Urinary bladder (tissue), 4 donors: ENCODE data around the gene ASB16. TPM values are rescaled to one million over a fixed set of nuclear protein-coding genes. Genes with fewer than 3 reads are reported as not detected.

Experiments
- DNase-seq: peaks from one replicate; pipeline ENCODE4 v3.0.0-alpha.2; 2015; ENCODE audit errors: extremely low spot score
- H3K27ac ChIP-seq: one replicate; pipeline ENCODE4 v1.5.1; 2013; ENCODE audit warnings: low read depth, mild to moderate bottlenecking, moderate library complexity
- H3K36me3 ChIP-seq: one replicate; pipeline ENCODE4 v1.6.1; 2013; ENCODE audit warnings: mild to moderate bottlenecking, moderate library complexity; ENCODE audit not compliant: insufficient read depth
- H3K4me1 ChIP-seq: one replicate; pipeline ENCODE4 v1.6.1; 2013; ENCODE audit warnings: mild to moderate bottlenecking, moderate library complexity; ENCODE audit not compliant: insufficient read depth
- H3K4me3 ChIP-seq: one replicate; pipeline ENCODE4 v1.5.1; 2013; ENCODE audit warnings: low read depth, low read length
- WGBS: extraction: QIAGEN DNeasy Blood & Tissue Kit; methylation state at CpG from one replicate; pipeline ENCODE4 v1.1.7; 2013; 5-methylcytosine and 5-hydroxymethylcytosine counted together
- polyA plus RNA-seq: library from polyadenylated mRNA; stranded (reverse); fragments of 200-250 nt; gene quantifications from one replicate; pipeline ENCODE4 v1.2.3, GENCODE V29; 2013
- total RNA-seq: library from RNA; depleted of rRNA; stranded (reverse); fragments of >200 nt; gene quantifications from one replicate; pipeline ENCODE4 v1.2.3, GENCODE V29; 2014
- donor health status: healthy with polysubstance abuse.
- donor health status: healthy.

ASB16 gene
- total and polyA plus RNA-seq, 2 donors, result 0.69 to 1.2 TPM

DNA sequence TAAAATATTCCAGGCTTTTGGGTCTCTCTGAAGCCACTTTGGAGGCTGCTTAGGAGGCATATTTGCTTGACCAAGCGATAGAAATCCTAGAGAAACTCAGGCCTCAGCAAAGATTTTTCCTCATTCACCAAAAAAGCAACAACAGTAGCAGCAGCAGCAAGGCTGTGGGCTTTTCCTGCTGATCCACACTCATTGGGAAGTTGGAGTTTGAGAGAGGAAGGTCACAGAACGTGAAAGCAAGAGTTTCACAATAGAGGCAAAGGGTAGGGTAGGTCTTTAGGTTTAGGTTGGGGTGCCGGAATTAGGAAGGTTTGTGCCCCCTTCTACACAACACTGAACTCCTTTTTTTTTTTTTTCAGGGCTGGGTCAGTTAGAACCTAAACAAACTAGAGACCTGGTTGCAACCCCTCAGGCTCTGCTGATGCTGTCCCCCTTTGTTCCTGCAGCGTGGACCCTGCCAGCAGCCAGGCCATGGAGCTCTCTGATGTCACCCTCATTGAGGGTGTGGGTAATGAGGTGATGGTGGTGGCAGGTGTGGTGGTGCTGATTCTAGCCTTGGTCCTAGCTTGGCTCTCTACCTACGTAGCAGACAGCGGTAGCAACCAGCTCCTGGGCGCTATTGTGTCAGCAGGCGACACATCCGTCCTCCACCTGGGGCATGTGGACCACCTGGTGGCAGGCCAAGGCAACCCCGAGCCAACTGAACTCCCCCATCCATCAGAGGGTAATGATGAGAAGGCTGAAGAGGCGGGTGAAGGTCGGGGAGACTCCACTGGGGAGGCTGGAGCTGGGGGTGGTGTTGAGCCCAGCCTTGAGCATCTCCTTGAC is 18.3 kb downstream of the ASB16 start:
- no peak for DNase-seq
- Histone ChIP-seq H3K4me3 (no peak overlapping the region), H3K36me3 (peaks cover 3% of the 10 kb centered on the region), H3K4me1 (no peaks in the 10 kb centered on the region), H3K27ac (no peak overlapping the region)
- 88% methylated on average over 12 of the region's 12 CpGs for WGBS

GRCh38 chr17:44190481-44190880 is 20.0 kb downstream of the ASB16 start:
- whole genome bisulfite sequencing, result 89% methylated on average over 10 of the region's 10 CpGs
- H3K36me3 ChIP-seq, result peaks cover 3% of the 10 kb centered on the region

GRCh38 chr17:44191369-44191768 is 20.9 kb downstream of the ASB16 start:
- DNase-seq, result no peak
- Histone ChIP-seq H3K4me1 (no peaks in the 10 kb centered on the region), H3K4me3 (no peak overlapping the region), H3K27ac (no peak overlapping the region), H3K36me3 (peaks cover 3% of the 10 kb centered on the region)
- 62% methylated on average over 5 of the region's 5 CpGs for WGBS

More at GRCh38 chr17:44190481-44190880, 20.0 kb downstream of the ASB16 start:
- Histone ChIP-seq H3K4me1 (no peaks in the 10 kb centered on the region), H3K4me3 (no peak overlapping the region), H3K27ac (no peak overlapping the region)
- DNase-seq, result no peak

GRCh38 chr17:44191941-44192496 is 21.5 kb downstream of the ASB16 start:
- H3K36me3 ChIP-seq, result peaks cover 3% of the 10 kb centered on the region
- H3K27ac ChIP-seq, result no peak overlapping the region
- no peak for DNase-seq
- no peaks in the 10 kb centered on the region for H3K4me1 ChIP-seq
- H3K4me3 ChIP-seq, result no peak overlapping the region
- 60% methylated on average over 7 of the region's 7 CpGs for whole genome bisulfite sequencing

- Histone ChIP-seq H3K4me3 (no peak overlapping the region), H3K27ac (peak overlapping the region; percentile 3), H3K4me1 (no peaks in the 10 kb centered on the region), H3K36me3 (peaks cover 3% of the 10 kb centered on the region)
- WGBS, result 83% methylated on average over 5 of the region's 5 CpGs
- DNase-seq, result no peak
Observed at GRCh38 chr17:44192750-44193149, 22.2 kb downstream of the ASB16 start.

DNA sequence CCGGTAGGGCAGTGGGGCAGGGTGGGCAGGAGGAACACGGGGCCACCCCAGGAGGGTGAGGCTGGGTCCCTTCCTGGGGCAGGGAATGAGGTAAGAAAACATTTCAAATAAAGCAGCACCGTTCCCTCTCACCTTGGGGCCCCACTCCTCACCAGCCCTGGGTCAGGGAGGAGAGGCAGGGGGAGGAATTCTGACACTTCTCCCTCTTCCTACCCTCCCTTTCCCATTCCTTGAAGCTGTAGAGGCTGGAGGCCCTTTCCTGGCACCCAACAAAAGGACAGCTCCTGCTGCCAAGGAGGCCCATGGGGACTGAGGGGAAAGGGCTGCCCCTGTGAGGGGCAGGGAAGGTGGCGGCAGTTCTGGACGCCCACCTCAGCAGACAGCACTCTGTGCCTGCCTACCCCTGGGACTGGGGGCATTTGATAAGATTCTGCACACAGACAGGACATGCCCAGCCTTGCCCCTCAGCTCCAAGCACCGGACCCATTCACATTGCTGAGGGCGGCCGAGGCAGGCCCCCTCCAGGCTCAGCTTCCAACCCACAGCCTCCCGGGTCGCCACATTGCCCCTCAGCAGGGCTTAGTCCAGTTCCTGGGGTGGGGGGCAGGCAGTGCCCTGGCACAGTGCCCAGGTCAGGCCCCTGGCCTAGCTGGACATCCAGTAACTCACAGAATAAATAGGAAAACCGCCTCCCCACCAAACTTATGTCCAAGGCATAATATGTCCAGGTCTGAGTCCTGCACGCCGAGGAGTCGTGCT is 23.0 kb downstream of the ASB16 start:
- Histone ChIP-seq H3K36me3 (peaks cover 3% of the 10 kb centered on the region), H3K4me1 (no peaks in the 10 kb centered on the region), H3K27ac (no peak overlapping the region), H3K4me3 (no peak overlapping the region)
- DNase-seq, result no peak
- 87% methylated on average over 14 of the region's 14 CpGs for WGBS

DNA sequence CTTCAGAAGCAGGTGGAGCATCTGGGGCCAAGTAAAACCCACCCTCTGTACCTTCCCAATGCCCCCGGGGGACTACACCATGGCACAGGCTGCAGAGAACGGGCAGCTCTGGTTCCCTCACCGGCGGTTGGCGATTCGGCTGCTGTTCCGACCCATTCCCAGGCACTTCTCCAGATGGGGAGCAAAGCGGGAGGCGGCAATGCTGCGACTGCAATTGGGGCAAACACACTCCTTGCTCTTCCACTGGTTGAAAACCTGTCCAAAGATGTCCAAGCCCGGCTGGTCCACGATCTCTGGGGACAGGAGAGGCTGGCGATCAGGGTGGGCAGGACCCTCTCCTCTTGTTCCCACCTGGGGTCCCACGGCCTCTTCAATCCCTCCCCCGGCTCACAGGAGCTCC is 26.6 kb downstream of the ASB16 start:
- Histone ChIP-seq H3K4me3 (no peak overlapping the region), H3K36me3 (no peaks in the 10 kb centered on the region), H3K27ac (no peak overlapping the region), H3K4me1 (no peaks in the 10 kb centered on the region)
- 90% methylated on average over 15 of the region's 15 CpGs for WGBS
- no peak for DNase-seq

DNA sequence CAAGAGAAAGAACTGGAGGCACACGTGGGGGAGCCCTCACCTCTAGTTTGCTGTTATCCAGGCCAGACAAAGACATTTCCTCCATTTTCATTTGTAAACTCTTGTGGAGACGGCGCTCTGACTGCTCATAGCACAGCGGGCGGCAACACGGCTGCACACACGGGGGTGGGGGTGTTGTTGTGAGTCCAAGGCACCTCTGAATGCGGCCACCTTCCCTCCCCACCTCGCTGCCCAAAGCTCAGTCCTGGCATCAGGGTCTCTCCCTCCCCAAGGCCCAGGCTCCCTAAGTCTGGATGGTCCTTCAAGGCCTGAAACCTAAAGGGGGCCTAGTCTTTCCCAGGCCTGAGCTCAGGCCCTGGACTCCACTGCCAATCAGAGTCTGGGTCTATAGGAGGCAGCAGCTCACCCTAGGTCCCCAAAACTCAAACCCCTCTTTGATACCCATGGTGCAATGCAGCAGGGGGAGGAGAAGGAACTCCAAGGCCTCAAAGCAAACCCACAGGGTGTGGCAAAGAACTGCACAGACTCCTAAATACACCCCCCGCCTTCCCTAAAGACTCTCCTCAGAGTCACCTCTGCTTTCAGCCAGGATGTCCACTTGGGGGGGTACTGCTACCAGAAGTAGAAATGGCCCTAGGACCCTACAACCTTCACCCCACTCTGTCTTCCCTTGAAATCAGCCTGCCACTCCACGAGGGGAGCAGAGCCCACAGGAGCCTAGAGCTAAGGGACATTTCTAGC is 27.6 kb downstream of the ASB16 start:
- no peaks in the 10 kb centered on the region for H3K4me1 ChIP-seq
- 48% methylated on average over 11 of the region's 11 CpGs for WGBS
- H3K36me3 ChIP-seq, result no peaks in the 10 kb centered on the region
- peak overlapping the region; percentile 89 for H3K4me3 ChIP-seq
- DNase-seq, result no peak
- peak overlapping the region; percentile 94 for H3K27ac ChIP-seq

- H3K36me3 ChIP-seq, result no peaks in the 10 kb centered on the region
- WGBS, result 1% methylated on average over 67 of the region's 68 CpGs
- DNase-seq, result no peak
- H3K27ac ChIP-seq, result peak overlapping the region; percentile 96
- H3K4me3 ChIP-seq, result peak overlapping the region; percentile 89
- no peaks in the 10 kb centered on the region for H3K4me1 ChIP-seq
Observed at GRCh38 chr17:44198721-44199552, 28.4 kb downstream of the ASB16 start.

- no peaks in the 10 kb centered on the region for H3K4me1 ChIP-seq
- peak; percentile 92 for DNase-seq
- WGBS, result 1% methylated on average over 118 of the region's 126 CpGs
- H3K36me3 ChIP-seq, result no peaks in the 10 kb centered on the region
- peak within 1 kb of the TSS; percentile 89 for H3K4me3 ChIP-seq
- peak within 1 kb of the TSS; percentile 96 for H3K27ac ChIP-seq
Observed at GRCh38 chr17:44199553-44200477, 29.3 kb downstream of the ASB16 start, which contains the start of gene ATXN7L3. ATXN7L3 (minus strand) TSS chr17:44199884; CDS start chr17:44198070, 1,814 bp downstream.

DNA sequence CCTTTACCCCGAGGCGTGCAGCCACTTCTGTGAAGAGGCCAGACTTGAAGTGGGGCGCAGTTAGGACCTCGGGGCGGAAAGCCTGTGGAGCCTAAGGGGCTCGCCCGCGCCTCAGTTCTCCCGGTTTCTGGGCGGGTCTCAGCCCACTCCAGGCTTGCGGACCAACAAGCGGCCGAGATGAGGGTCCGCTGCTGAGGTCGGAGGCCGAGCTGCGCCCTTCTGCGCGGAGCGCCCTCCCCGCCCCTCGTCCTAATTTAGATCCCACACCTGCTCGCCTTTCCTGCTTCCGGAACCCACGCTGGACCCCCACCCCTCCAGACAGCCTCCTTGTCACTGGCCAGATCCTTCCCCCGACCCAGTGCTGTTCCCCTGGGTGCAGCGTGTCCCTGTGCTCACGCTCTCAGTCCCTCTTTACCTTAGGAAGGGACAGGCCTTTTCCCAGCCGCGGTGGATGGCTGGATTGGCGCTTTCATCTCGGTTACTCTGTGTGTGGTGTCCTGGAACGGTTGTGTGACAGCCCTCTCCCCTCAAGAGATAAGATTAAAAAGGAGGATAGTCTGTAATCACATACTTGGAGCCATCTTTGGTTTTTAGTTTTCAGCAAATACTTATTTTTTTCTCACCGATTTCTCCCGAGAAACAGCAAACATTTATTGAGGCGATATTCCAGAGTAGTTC is 30.1 kb downstream of the ASB16 start:
- no peaks in the 10 kb centered on the region for H3K36me3 ChIP-seq
- no peak for DNase-seq
- WGBS, result 4% methylated on average over 36 of the region's 36 CpGs
- H3K27ac ChIP-seq, result peak overlapping the region; percentile 88
- H3K4me1 ChIP-seq, result no peaks in the 10 kb centered on the region
- H3K4me3 ChIP-seq, result peak overlapping the region; percentile 70
